ENCODE measurements around the gene KRTAP2-1.
"Not testable (repeated sequence)": the region's sequence is repeated elsewhere in the genome, so short reads cannot be mapped to it uniquely, and the experiment has no call there.

The KRTAP2-1 gene

GRCh38 chr17:41046735-41047465, at the start of gene KRTAP2-1:
KRTAP2-1 (minus strand) TSS chr17:41047316; CDS start chr17:41047267, 49 bp downstream.
- DNase-seq (ENCODE audit: low spot score) = not testable (repeated sequence)

DNA sequence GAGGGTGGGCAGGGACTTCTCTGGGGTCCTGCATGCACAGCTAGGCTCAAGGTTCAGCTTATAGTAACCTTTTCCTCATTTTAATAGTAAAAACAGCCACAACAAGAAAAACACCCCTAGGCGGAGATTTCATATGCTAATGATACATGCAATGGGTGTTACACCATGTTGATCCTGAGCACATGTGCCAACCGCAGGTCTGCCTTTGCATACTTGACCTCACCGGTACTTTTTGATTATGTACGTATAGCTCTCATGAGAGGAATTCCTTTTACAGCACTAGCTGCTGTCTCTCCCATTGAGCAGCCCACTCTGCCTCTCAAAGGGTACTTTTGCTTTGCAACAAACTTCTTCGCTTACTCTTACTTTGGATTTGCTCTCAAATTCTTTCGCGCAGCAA, 48.9 kb upstream of the KRTAP2-1 start:
- no peak for DNase-seq (ENCODE audit: low spot score)

GRCh38 chr17:41088760-41089352, 41.7 kb upstream of the KRTAP2-1 start:
- DNase-seq (ENCODE audit: low spot score) = not testable (repeated sequence)

- not testable (repeated sequence) for DNase-seq (ENCODE audit: low spot score)
Observed at GRCh38 chr17:41084100-41084856, 37.2 kb upstream of the KRTAP2-1 start, which contains the start of gene KRTAP4-7. KRTAP4-7 (plus strand) TSS chr17:41084150; CDS start chr17:41084207, 57 bp downstream.

- not testable (repeated sequence) for DNase-seq (ENCODE audit: low spot score)
Observed at GRCh38 chr17:41083427-41083826, 36.3 kb upstream of the KRTAP2-1 start.

GRCh38 chr17:41082626-41083025, 35.5 kb upstream of the KRTAP2-1 start:
- no peak for DNase-seq (ENCODE audit: low spot score)

- no peak for DNase-seq (ENCODE audit: low spot score)
Observed at GRCh38 chr17:41076788-41077187, 29.7 kb upstream of the KRTAP2-1 start.

- DNase-seq (ENCODE audit: low spot score) = no peak
Observed at GRCh38 chr17:41073676-41074075, 26.6 kb upstream of the KRTAP2-1 start.

DNA sequence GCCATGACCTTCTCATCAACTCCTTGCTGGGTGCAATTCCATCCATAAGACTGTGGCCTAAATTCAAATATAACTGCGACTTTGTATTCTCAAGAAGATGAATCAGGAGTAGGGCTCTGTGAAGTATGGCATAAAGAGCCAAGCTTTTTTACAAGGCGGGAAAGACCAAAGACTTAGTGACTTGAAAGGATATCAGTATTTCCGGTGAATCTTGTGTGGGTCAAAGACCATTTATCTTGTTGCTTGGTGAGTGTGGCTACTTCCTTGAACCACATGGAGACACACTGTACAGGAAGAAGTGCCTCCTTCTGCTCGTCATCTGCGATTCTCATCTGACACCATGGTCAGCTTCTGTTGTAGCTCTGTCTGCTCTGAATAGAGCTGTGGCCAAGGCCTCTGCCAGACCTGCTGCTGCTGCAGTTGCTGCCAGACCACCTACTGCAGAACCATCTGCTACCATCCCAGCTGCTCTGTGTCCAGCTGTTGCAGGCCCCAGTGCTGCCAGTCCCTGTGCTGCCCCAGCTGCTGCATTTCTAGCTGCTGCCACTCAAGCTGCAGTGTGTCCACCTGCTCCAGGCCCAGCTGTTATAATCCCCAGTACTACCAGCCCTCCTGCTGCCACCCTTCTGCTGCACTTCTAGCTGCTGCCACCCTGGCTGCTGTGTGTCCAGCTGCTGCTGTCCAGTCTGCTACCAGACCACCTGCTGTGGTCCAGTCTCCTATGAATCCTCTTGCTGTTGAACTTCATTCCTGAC, 24.7 kb upstream of the KRTAP2-1 start:
- no peak for DNase-seq (ENCODE audit: low spot score)

DNA sequence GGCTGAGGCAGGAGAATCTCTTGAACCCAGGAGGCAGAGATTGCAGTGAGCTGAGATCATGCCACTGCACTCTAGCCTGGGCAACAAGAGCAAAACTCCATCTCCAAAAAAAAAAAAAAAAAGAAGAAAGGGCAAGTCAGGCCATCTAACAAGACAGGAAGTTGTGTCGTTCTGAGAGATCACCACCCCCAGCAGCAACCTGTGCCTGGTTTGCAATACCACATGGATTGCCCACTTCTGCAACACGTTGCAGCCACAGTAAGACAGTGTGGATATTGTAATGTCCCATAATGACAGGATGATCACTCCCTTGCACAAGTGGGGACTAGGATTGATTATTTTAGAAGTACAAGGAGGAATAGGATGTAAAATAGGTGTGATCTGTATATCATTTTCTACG, 21.9 kb upstream of the KRTAP2-1 start:
- DNase-seq (ENCODE audit: low spot score) = no peak

GRCh38 chr17:41067281-41067680, 20.2 kb upstream of the KRTAP2-1 start:
- no peak for DNase-seq (ENCODE audit: low spot score)

DNA sequence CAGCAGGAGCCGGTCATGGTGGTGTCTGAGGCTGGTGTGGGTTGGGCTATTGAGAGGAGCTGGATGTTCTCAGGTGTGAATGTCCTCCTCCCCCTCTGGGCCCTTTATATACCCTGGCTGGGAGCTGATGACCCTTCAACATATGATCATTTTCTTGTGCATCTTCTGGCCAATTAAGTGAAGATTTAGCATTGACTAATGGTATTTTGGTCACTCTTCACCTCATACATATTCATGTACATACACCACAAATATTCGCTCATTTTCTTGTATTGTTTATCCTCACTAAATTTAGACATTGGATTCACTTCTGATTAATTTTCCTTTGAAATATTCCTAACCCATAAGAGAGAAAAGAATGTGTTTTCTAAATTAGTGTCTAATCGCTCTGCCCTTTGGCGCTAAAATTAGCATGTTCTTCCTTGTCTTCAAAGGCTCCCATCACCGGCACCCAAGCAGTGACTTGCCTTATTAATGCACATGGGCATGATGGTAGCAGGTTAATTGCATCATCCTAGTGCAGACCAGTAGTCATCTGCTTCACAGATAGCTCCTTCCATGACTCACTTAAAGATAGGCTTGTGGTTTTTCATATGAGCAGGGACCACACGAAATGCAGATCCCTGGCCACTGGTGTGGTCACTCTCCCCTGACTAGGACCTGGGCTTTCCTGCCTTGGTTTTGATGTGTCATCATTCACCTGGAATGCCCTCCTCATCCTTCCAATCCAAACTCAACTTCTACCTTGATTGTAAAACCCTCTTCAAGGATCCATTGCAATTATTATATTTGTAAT, 18.9 kb upstream of the KRTAP2-1 start, which contains the start of gene KRTAP2-4:
Gene KRTAP2-4 (minus strand): TSS at position 51 of the 796 bp plus-strand sequence. CDS start 34 bp downstream, at position 17.
- no peak for DNase-seq (ENCODE audit: low spot score)

DNA sequence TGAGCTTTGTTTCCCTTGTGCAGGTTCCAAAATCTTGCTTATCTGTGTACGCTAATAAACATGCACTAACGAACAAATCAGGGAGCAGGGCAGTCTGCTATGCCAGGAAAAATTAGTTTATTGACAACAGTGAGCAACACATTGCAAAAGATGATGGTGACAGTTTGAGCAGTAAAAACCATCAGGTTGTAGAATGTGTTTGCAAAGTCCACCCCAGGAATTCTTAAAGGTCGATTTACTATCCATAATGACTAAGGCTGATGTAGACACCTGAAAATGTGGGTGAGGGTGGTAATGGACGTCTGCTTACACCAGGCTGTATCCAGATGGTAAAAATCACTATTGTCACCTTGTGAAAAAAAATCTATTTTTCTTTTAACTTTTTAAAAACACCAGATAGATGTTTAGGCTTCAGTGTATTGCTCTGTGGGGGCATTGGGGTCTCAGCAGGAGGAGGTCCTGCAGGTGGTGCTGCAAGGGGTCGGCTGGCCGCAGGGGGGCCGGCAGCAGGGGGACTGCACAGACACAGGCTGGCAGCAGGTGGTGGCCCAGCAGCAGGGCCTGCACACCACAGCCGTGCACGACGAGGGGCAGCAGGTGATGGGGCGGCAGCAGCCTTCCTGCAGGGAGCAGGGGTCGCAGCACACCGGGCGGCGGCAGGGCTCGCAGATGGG, 18.0 kb upstream of the KRTAP2-1 start:
- DNase-seq (ENCODE audit: low spot score) = not testable (repeated sequence)

DNA sequence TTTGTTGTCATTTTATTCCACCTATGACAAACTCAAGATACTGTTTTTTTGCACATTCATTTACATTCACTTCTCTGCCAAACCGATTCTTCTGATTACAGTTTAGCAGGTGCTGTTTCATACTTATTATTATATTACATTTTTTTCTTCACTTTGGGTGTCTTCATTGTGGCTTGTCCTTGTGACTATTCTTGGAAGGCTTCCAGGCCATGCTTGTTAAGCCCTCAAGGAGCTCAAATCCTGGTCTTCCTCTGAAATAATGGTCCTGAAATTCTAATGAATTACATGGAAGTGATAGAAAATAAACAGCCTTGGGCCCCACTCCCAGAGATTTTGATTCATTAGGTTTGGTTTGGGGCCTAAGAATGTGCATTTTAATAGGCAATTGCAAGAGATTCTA, 17.2 kb upstream of the KRTAP2-1 start:
- no peak for DNase-seq (ENCODE audit: low spot score)

- DNase-seq (ENCODE audit: low spot score) = no peak
Observed at GRCh38 chr17:41063449-41063848, 16.3 kb upstream of the KRTAP2-1 start.

DNA sequence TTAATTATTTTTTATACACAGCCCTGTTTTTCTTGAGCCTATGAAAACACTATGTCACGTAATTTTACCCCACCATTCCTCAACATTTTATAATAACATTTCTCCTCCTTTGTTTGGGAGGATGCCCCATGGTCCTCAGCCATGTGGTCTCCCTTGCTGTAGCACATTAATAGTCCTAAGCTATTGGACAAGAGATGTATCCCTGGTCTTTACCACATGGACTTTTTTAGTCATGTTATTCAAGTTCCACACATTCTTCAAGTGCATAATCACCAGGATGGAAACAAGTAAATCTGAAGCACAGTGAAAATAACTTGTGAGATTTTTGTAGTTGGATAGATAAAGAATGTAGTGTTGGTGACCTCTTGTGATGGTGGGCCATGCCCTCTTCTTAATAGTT, 14.8 kb upstream of the KRTAP2-1 start:
- DNase-seq (ENCODE audit: low spot score) = no peak

DNA sequence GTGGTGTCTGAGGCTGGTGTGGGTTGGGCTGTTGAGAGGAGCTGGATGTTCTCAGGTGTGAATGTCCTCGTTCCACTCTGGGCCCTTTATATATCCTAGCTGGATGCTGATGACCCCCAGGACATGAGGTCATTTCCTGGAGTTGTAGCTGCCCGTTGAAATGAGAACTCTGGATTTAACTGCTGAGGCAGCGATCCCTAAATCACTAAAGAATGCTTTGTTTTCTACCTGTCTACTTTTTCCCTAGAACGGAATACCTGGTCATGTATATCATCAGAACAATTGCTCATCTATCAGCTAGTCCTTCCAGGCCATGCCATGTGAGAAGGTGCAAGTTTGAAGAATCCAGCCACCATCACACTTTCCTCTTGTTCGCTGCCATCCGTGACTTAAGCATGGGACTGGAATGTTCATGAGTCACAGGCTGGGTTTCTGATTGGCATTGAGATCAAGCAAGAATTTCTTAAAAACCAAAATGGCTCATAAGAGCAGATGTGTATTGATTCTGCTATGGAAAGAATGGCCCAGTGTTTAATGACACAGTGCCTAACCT, 13.0 kb upstream of the KRTAP2-1 start, which contains the start of gene KRTAP2-3:
Gene KRTAP2-3 (minus strand): TSS at position 63 of the 553 bp plus-strand sequence. CDS start 64 bp downstream, outside the sequence.
- DNase-seq (ENCODE audit: low spot score) = no peak

DNA sequence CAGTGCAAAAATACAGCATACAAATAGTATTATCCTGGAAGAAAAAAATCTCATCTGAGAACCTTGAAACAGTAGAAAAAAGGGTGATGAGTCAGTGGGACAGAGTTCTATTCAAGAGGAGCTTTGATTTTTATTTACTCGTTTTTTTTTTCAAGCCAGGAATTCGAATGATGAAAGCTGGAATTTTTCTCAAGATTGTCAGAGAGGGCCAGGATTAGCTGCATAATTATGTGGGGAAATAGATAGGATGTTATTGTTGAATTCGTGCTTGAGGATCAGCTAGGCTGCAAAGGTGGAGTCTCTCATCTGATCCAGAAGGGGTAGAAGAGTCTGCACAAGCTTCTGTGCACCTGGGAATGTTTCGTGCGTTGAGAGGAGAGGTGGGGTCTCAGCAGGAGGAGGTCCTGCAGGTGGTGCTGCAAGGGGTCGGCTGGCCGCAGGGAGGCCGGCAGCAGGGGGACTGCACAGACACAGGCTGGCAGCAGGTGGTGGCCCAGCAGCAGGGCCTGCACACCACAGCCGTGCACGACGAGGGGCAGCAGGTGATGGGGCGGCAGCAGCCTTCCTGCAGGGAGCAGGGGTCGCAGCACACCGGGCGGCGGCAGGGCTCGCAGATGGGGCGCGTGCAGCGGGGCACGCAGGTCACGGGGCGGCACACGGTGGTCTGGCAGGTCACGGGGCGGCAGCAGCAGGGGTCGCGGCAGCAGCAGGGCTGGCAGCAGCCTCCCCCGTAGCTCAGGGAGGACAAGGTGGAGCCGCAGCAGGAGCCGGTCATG, 12.3 kb upstream of the KRTAP2-1 start:
- DNase-seq (ENCODE audit: low spot score) = not testable (repeated sequence)

DNA sequence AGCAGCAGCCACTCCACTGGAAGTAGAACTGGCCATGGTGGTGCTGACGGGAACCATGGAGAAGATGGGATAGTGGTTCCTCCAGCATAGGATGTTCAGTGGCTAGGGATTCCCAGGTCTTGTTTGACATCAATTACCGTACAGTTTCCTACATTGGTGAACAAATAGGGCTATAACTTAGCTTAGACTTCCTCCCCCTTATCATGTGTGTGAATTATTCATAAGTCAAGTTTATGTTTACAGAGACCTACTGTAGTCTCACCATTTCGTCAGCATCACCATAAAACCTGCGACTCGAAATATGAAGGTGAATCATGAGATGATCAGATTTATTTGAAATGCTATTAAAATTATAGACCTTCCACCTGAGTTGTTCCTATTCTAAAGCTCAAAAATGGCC, 11.6 kb upstream of the KRTAP2-1 start:
- DNase-seq (ENCODE audit: low spot score) = no peak

Measured in pons (tissue), 1 donor.